Measurements from ENCODE around the gene HSBP1L1.
A peak's percentile ranks its signal among the peaks of the same experiment; 100 is the strongest.
"Not testable (repeated sequence)": the region's sequence is repeated elsewhere in the genome, so short reads cannot be mapped to it uniquely, and the experiment has no call there.

HSBP1L1 gene

GRCh38 chr18:79945118-79946042 lies 19.1 kb upstream of the HSBP1L1 start:
- no peak for DNase-seq

GRCh38 chr18:79947054-79947755 lies 17.2 kb upstream of the HSBP1L1 start:
- no peak for DNase-seq

GRCh38 chr18:79947881-79948610 lies 16.4 kb upstream of the HSBP1L1 start:
- peak; percentile 41 for DNase-seq

GRCh38 chr18:79948719-79949411 lies 15.6 kb upstream of the HSBP1L1 start:
- DNase-seq = no peak

GRCh38 chr18:79949697-79950487 lies 14.6 kb upstream of the HSBP1L1 start:
- no peak for DNase-seq

GRCh38 chr18:79950515-79951341 lies 13.7 kb upstream of the HSBP1L1 start:
- DNase-seq = no peak

- DNase-seq = peak; percentile 92
Observed at GRCh38 chr18:79951545-79952455, 12.6 kb upstream of the HSBP1L1 start, which contains the start of gene SLC66A2. Gene SLC66A2 (minus strand): TSS chr18:79951653. CDS start chr18:79950926, 727 bp downstream.

- DNase-seq = no peak
Observed at GRCh38 chr18:79952456-79952995, 11.9 kb upstream of the HSBP1L1 start.

GRCh38 chr18:79952996-79953559 lies 11.4 kb upstream of the HSBP1L1 start:
- no peak for DNase-seq

- no peak for DNase-seq
Observed at GRCh38 chr18:79953971-79954651, 10.3 kb upstream of the HSBP1L1 start.

GRCh38 chr18:79954791-79955190 lies 9.7 kb upstream of the HSBP1L1 start:
- DNase-seq = peak; percentile 21

GRCh38 chr18:79955302-79956075 lies 9.0 kb upstream of the HSBP1L1 start:
- no peak for DNase-seq

- no peak for DNase-seq
Observed at GRCh38 chr18:79956276-79956675, 8.2 kb upstream of the HSBP1L1 start.

- no peak for DNase-seq
Observed at GRCh38 chr18:79958981-79959380, 5.5 kb upstream of the HSBP1L1 start.

GRCh38 chr18:79960161-79960801 lies 4.2 kb upstream of the HSBP1L1 start:
- not testable (repeated sequence) for DNase-seq

- DNase-seq = no peak
Observed at GRCh38 chr18:79960921-79961526, 3.4 kb upstream of the HSBP1L1 start.
